ENCODE data around the gene TRAPPC13.

Gene TRAPPC13

GRCh38 chr5:65625743-65626142 is 916 bp downstream of the TRAPPC13 start:
- H3K4me3 ChIP-seq (ENCODE audit: extremely low read depth, insufficient read depth, low read length, poor library complexity, severe bottlenecking), result peak overlapping the region; percentile 80
- H3K27ac ChIP-seq (ENCODE audit: low read depth, low read length, severe bottlenecking), result no peak overlapping the region
- peaks cover 15% of the 10 kb centered on the region for H3K36me3 ChIP-seq (ENCODE audit: control insufficient read depth, insufficient read depth, low read length)
- H3K4me1 ChIP-seq (ENCODE audit: control insufficient read depth, insufficient read depth, low read length, poor library complexity, severe bottlenecking), result no peaks in the 10 kb centered on the region
- 67 to 76% methylated on average over 3 to 4 of the region's 6 CpGs for WGBS, 2 experiments (ENCODE audit: insufficient coverage in 2 of 2)
- H3K9me3 ChIP-seq (ENCODE audit: control insufficient read depth, low read length), result no peaks in the 10 kb centered on the region

GRCh38 chr5:65630981-65631380 is 6.2 kb downstream of the TRAPPC13 start:
- Histone ChIP-seq H3K4me1 (ENCODE audit: control insufficient read depth, insufficient read depth, low read length, poor library complexity, severe bottlenecking) (no peaks in the 10 kb centered on the region), H3K9me3 (ENCODE audit: control insufficient read depth, low read length) (no peaks in the 10 kb centered on the region), H3K36me3 (ENCODE audit: control insufficient read depth, insufficient read depth, low read length) (peaks cover 13% of the 10 kb centered on the region), H3K4me3 (ENCODE audit: extremely low read depth, insufficient read depth, low read length, poor library complexity, severe bottlenecking) (no peak overlapping the region), H3K27ac (ENCODE audit: low read depth, low read length, severe bottlenecking) (no peak overlapping the region)

- H3K36me3 ChIP-seq (ENCODE audit: control insufficient read depth, insufficient read depth, low read length), result peaks cover 50% of the 10 kb centered on the region
- no peaks in the 10 kb centered on the region for H3K4me1 ChIP-seq (ENCODE audit: control insufficient read depth, insufficient read depth, low read length, poor library complexity, severe bottlenecking)
- 83% methylated on average over 1 of the region's 4 CpGs; no CpG with 5 or more reads in 1 of the 2 experiments for WGBS, 2 experiments (ENCODE audit: insufficient coverage in 2 of 2)
- no peak overlapping the region for H3K27ac ChIP-seq (ENCODE audit: low read depth, low read length, severe bottlenecking)
- no peaks in the 10 kb centered on the region for H3K9me3 ChIP-seq (ENCODE audit: control insufficient read depth, low read length)
- no peak overlapping the region for H3K4me3 ChIP-seq (ENCODE audit: extremely low read depth, insufficient read depth, low read length, poor library complexity, severe bottlenecking)
Observed at GRCh38 chr5:65640240-65640639, 15.4 kb downstream of the TRAPPC13 start.

DNA sequence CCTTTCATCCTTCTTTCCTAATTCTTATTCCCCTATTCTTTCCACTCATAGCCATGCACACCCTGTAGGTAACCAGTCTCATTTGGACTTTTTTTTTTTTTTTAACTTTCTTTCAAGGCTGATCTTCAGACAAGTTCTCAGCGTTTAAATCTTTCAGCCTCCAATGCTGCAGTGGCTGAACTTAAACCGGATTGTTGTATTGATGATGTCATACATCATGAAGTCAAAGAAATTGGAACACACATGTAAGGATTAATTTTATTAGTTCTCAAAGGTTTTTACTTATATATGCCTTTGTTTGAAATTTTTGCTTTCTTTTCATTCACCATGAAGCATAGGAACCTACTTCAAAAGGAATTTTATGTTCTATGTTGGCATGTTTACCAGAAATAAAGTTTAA is 22.1 kb downstream of the TRAPPC13 start:
- no peak overlapping the region for H3K27ac ChIP-seq (ENCODE audit: low read depth, low read length, severe bottlenecking)
- no peaks in the 10 kb centered on the region for H3K9me3 ChIP-seq (ENCODE audit: control insufficient read depth, low read length)
- no peak overlapping the region for H3K4me3 ChIP-seq (ENCODE audit: extremely low read depth, insufficient read depth, low read length, poor library complexity, severe bottlenecking)
- no peaks in the 10 kb centered on the region for H3K4me1 ChIP-seq (ENCODE audit: control insufficient read depth, insufficient read depth, low read length, poor library complexity, severe bottlenecking)
- 100% methylated on average over 2 of the region's 2 CpGs; no CpG with 5 or more reads in 1 of the 2 experiments for WGBS, 2 experiments (ENCODE audit: insufficient coverage in 2 of 2)
- H3K36me3 ChIP-seq (ENCODE audit: control insufficient read depth, insufficient read depth, low read length), result peaks cover 8% of the 10 kb centered on the region

- Histone ChIP-seq H3K27ac (ENCODE audit: low read depth, low read length, severe bottlenecking) (no peak overlapping the region), H3K9me3 (ENCODE audit: control insufficient read depth, low read length) (no peaks in the 10 kb centered on the region), H3K4me1 (ENCODE audit: control insufficient read depth, insufficient read depth, low read length, poor library complexity, severe bottlenecking) (no peaks in the 10 kb centered on the region), H3K4me3 (ENCODE audit: extremely low read depth, insufficient read depth, low read length, poor library complexity, severe bottlenecking) (no peak overlapping the region), H3K36me3 (ENCODE audit: control insufficient read depth, insufficient read depth, low read length) (peaks cover 8% of the 10 kb centered on the region)
Observed at GRCh38 chr5:65647941-65648340, 23.1 kb downstream of the TRAPPC13 start.

DNA sequence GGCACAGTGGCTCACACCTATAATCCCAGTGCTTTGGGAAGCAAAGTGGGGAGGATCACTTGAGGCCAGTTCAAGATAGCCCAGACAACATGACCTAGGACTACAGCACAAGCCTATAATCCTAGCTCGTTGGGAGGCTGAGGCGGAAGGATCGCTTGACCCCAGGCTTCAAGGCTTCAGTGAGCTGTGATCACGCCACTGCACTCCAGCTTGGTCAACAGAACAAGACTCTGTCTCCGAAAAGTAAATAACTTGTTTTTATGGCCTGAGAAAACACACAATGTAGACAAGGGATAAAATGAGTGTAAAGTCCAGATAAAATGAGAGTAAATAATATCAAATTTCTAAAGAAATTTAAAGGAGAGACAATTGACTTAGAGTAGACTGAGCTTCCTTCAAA is 26.3 kb downstream of the TRAPPC13 start:
- Histone ChIP-seq H3K27ac (ENCODE audit: low read depth, low read length, severe bottlenecking) (no peak overlapping the region), H3K9me3 (ENCODE audit: control insufficient read depth, low read length) (no peaks in the 10 kb centered on the region), H3K4me3 (ENCODE audit: extremely low read depth, insufficient read depth, low read length, poor library complexity, severe bottlenecking) (no peak overlapping the region), H3K36me3 (ENCODE audit: control insufficient read depth, insufficient read depth, low read length) (peaks cover 8% of the 10 kb centered on the region), H3K4me1 (ENCODE audit: control insufficient read depth, insufficient read depth, low read length, poor library complexity, severe bottlenecking) (no peaks in the 10 kb centered on the region)
- WGBS, 2 experiments (ENCODE audit: insufficient coverage in 2 of 2), result 86 to 97% methylated on average over 3 to 5 of the region's 5 CpGs

GRCh38 chr5:65654713-65655112 is 29.9 kb downstream of the TRAPPC13 start:
- WGBS, 2 experiments (ENCODE audit: insufficient coverage in 2 of 2), result no CpG with 5 or more reads among the region's 2 CpGs
- no peaks in the 10 kb centered on the region for H3K4me1 ChIP-seq (ENCODE audit: control insufficient read depth, insufficient read depth, low read length, poor library complexity, severe bottlenecking)
- H3K36me3 ChIP-seq (ENCODE audit: control insufficient read depth, insufficient read depth, low read length), result peaks cover 15% of the 10 kb centered on the region
- no peak overlapping the region for H3K4me3 ChIP-seq (ENCODE audit: extremely low read depth, insufficient read depth, low read length, poor library complexity, severe bottlenecking)
- no peaks in the 10 kb centered on the region for H3K9me3 ChIP-seq (ENCODE audit: control insufficient read depth, low read length)
- no peak overlapping the region for H3K27ac ChIP-seq (ENCODE audit: low read depth, low read length, severe bottlenecking)

DNA sequence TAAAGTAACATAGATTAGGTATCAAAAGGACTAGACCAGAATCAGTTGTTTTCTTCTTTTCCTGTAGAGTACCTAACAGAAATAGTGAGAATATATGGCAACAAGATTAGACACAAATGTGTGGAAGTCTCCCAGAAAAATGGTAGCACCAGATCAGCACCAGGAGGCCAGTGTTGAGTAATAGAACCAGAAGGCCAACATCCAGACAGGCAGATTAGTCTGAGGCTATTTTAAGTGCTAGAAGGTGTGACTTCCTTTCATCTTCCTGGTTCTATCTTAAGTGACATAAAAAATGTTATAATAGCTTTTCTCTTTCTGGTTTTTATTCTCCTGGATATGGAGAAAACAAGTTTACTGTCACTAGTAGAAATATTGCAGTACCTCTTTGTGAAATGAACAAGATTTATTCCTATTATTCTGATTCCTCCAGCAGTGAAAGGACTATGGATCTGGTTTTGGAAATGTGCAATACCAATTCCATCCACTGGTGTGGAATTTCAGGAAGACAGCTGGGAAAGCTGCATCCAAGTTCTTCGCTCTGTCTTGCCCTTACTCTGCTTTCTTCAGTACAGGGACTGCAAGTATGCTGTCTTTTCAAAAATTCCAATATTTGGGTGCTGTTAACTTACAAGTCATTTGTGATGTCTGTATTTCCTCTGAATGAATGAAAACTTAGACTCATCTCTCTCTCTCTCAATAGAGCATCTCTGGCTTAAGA is 39.1 kb downstream of the TRAPPC13 start:
- Histone ChIP-seq H3K36me3 (ENCODE audit: control insufficient read depth, insufficient read depth, low read length) (peaks cover 21% of the 10 kb centered on the region), H3K9me3 (ENCODE audit: control insufficient read depth, low read length) (no peaks in the 10 kb centered on the region), H3K4me3 (ENCODE audit: extremely low read depth, insufficient read depth, low read length, poor library complexity, severe bottlenecking) (no peak overlapping the region), H3K4me1 (ENCODE audit: control insufficient read depth, insufficient read depth, low read length, poor library complexity, severe bottlenecking) (peaks cover 5% of the 10 kb centered on the region), H3K27ac (ENCODE audit: low read depth, low read length, severe bottlenecking) (peak overlapping the region; percentile 30)
- WGBS, 2 experiments (ENCODE audit: insufficient coverage in 2 of 2), result 100% methylated on average over 1 of the region's 1 CpG; no CpG with 5 or more reads in 1 of the 2 experiments

DNA sequence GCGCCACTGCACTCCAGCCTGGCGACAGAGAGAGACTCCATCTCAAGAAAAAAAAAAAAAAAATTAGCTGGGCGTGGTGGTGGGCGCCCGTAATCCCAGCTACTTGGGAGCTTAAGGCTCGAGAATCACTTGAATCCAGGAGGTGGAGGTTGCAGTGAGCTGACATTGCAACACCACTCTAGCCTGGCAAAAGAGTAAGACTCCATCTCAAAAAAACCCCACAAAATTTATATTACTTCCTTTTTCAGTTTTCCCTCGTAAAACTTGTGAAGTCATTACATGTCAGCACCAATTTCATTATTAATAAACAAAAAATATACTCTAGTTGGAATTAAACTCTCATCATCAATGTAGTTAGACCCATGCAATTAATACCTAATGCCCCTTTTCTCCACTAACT is 43.9 kb downstream of the TRAPPC13 start:
- H3K4me3 ChIP-seq (ENCODE audit: extremely low read depth, insufficient read depth, low read length, poor library complexity, severe bottlenecking), result no peak overlapping the region
- H3K4me1 ChIP-seq (ENCODE audit: control insufficient read depth, insufficient read depth, low read length, poor library complexity, severe bottlenecking), result no peaks in the 10 kb centered on the region
- no peak overlapping the region for H3K27ac ChIP-seq (ENCODE audit: low read depth, low read length, severe bottlenecking)
- WGBS, 2 experiments (ENCODE audit: insufficient coverage in 2 of 2), result 90% methylated on average over 4 of the region's 7 CpGs; no CpG with 5 or more reads in 1 of the 2 experiments
- H3K9me3 ChIP-seq (ENCODE audit: control insufficient read depth, low read length), result no peaks in the 10 kb centered on the region
- H3K36me3 ChIP-seq (ENCODE audit: control insufficient read depth, insufficient read depth, low read length), result peaks cover 27% of the 10 kb centered on the region

- H3K4me1 ChIP-seq (ENCODE audit: control insufficient read depth, insufficient read depth, low read length, poor library complexity, severe bottlenecking), result no peaks in the 10 kb centered on the region
- H3K27ac ChIP-seq (ENCODE audit: low read depth, low read length, severe bottlenecking), result no peak overlapping the region
- peaks cover 37% of the 10 kb centered on the region for H3K36me3 ChIP-seq (ENCODE audit: control insufficient read depth, insufficient read depth, low read length)
- no peak overlapping the region for H3K4me3 ChIP-seq (ENCODE audit: extremely low read depth, insufficient read depth, low read length, poor library complexity, severe bottlenecking)
- WGBS, 2 experiments (ENCODE audit: insufficient coverage in 2 of 2), result 83% methylated on average over 1 of the region's 1 CpG; no CpG with 5 or more reads in 1 of the 2 experiments
- no peaks in the 10 kb centered on the region for H3K9me3 ChIP-seq (ENCODE audit: control insufficient read depth, low read length)
Observed at GRCh38 chr5:65672796-65673195, 48.0 kb downstream of the TRAPPC13 start.

DNA sequence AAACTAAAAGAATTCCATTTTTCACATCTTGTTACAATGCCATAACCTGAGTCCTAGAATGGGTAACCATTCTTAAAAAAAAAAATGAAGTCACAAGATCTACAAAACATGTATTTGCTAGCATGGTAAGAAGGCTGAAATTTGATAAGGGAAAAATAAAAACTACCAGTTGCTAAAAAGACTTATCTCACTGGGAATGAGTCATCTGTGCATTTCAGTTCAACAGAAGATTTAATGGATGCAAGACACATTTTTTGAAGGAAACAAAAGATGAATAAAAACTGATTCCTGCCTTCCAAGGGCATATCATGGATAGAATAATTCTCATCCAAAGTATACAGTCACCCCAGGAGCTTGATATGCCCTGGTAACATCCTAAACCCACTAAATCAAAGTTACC is 49.9 kb downstream of the TRAPPC13 start:
- no peaks in the 10 kb centered on the region for H3K9me3 ChIP-seq (ENCODE audit: control insufficient read depth, low read length)
- H3K4me1 ChIP-seq (ENCODE audit: control insufficient read depth, insufficient read depth, low read length, poor library complexity, severe bottlenecking), result no peaks in the 10 kb centered on the region
- H3K4me3 ChIP-seq (ENCODE audit: extremely low read depth, insufficient read depth, low read length, poor library complexity, severe bottlenecking), result no peak overlapping the region
- peaks cover 42% of the 10 kb centered on the region for H3K36me3 ChIP-seq (ENCODE audit: control insufficient read depth, insufficient read depth, low read length)
- no peak overlapping the region for H3K27ac ChIP-seq (ENCODE audit: low read depth, low read length, severe bottlenecking)
